ENCODE results near the gene ATP10B.

ATP10B gene

DNA sequence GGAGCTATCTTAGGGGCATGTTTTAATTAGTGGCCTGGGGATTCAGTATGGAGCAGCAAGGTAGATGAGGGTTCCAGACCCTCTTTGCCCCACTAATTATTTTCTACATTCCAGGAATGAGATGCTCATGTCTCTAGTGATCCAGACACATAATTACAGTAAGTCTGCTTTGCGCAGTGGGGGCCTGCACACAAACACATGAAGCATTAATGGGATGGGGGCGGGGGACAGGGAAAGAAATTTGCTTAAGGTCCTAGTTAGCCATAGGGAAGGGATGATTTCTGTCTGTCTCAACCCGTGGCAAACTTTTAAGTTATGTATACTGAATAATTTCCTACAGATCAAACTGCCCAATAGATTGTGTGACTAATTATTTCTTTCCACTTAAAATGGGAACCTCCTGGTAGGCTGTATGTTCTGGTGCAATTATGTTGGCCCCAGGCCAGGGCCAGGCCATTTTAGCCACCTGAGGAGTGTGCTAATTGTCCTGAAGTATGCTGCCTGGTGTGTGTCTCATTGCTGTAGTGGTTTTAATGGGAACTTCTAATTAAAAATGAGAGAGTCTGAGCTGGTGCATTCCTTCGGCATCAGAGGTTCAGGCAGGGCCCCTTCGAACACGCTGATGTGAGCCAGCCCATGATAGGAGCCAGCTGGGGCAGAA, 295.9 kb downstream of the ATP10B start:
- H3K27me3 ChIP-seq (ENCODE audit: insufficient read depth, low read length), result no peaks in the 10 kb centered on the region
- no peak overlapping the region for H2AFZ ChIP-seq (ENCODE audit: low read depth, low read length)
- H3K9me3 ChIP-seq (ENCODE audit: low read length), result no peaks in the 10 kb centered on the region
- no peaks in the 10 kb centered on the region for H3K36me3 ChIP-seq (ENCODE audit: insufficient read depth, low read length)
- no peak overlapping the region for H3K4me3 ChIP-seq (ENCODE audit: low read length)
- peaks cover 8% of the 10 kb centered on the region for H3K4me1 ChIP-seq (ENCODE audit: insufficient read depth, low read length)

DNA sequence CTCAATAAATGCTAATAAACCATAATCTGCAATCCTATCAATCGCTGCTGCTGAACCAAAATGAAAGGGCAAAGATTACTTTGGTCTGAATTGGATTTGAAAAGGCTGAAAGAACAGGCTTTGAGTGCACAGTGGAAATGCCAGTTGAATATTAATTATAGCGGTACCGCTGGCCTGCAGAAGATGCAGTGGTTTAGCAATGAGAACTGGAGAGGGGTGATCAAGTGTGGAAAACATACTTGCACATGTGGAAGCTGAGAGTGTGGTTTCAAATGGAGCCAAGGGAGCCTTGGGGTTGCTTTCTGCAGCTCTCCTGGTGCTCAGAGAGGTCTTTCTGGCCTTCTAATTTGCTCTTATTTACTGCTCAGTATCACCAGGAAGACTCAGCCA, 296.4 kb downstream of the ATP10B start:
- no peak overlapping the region for H3K4me3 ChIP-seq (ENCODE audit: low read length)
- peaks cover 8% of the 10 kb centered on the region for H3K4me1 ChIP-seq (ENCODE audit: insufficient read depth, low read length)
- no peaks in the 10 kb centered on the region for H3K36me3 ChIP-seq (ENCODE audit: insufficient read depth, low read length)
- no peaks in the 10 kb centered on the region for H3K9me3 ChIP-seq (ENCODE audit: low read length)
- no peaks in the 10 kb centered on the region for H3K27me3 ChIP-seq (ENCODE audit: insufficient read depth, low read length)
- no peak overlapping the region for H2AFZ ChIP-seq (ENCODE audit: low read depth, low read length)

DNA sequence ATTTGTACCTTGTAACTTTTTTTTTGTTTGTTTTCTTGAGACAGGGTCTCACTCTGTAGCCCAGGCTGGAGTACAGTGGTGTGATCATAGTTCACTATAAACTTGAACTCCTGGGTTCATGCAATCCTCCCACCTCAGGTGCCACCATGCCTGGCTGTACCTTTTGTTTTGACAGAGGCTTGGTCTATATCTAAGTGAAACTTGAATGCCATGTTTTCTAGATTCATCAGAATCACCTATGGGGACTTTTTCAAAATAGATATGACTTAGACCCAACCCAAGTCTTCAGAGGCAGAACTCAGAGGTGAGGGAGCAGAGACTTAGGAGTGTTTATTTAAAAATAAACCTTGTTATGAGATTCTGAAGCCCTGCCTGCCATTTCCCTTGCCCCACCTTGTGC, 301.9 kb downstream of the ATP10B start:
- H3K9me3 ChIP-seq (ENCODE audit: low read length), result no peaks in the 10 kb centered on the region
- no peaks in the 10 kb centered on the region for H3K36me3 ChIP-seq (ENCODE audit: insufficient read depth, low read length)
- no peak overlapping the region for H2AFZ ChIP-seq (ENCODE audit: low read depth, low read length)
- H3K27me3 ChIP-seq (ENCODE audit: insufficient read depth, low read length), result no peaks in the 10 kb centered on the region
- H3K4me1 ChIP-seq (ENCODE audit: insufficient read depth, low read length), result peaks cover under 1% of the 10 kb centered on the region
- H3K4me3 ChIP-seq (ENCODE audit: low read length), result no peak overlapping the region

DNA sequence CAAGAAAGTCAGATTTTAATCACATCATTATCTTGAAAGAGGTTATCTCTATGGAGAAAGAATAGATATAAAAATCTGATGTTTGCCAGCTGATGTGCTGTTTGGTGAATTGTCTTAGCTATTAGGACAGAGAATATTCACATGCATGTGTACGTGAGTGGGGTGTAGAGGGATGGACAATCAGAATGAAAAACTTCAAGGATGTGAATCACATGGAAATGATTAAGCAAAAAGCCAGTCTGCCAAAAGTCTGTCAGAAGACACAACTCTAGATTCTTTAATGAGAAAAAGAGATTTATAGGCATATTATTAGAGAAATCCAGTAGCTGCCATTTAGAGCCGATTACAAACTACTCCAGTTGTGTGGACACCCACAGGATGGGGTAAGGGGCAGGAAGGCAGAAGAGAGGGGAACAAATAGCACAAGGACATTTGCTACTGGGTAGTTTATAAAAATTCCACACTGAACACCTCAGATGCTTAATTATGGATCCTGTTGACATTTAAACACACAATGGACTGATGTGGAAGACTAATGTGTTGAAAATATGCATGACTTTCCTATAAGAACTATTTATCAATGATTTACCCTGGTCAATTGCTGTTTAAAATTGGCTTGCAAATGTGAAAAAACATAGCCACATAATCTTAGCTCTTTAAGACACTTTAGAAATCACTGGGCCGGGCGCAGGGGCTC, 302.9 kb downstream of the ATP10B start:
- no peak overlapping the region for H2AFZ ChIP-seq (ENCODE audit: low read depth, low read length)
- no peaks in the 10 kb centered on the region for H3K27me3 ChIP-seq (ENCODE audit: insufficient read depth, low read length)
- H3K4me1 ChIP-seq (ENCODE audit: insufficient read depth, low read length), result no peaks in the 10 kb centered on the region
- no peaks in the 10 kb centered on the region for H3K36me3 ChIP-seq (ENCODE audit: insufficient read depth, low read length)
- H3K4me3 ChIP-seq (ENCODE audit: low read length), result no peak overlapping the region
- H3K9me3 ChIP-seq (ENCODE audit: low read length), result no peaks in the 10 kb centered on the region

DNA sequence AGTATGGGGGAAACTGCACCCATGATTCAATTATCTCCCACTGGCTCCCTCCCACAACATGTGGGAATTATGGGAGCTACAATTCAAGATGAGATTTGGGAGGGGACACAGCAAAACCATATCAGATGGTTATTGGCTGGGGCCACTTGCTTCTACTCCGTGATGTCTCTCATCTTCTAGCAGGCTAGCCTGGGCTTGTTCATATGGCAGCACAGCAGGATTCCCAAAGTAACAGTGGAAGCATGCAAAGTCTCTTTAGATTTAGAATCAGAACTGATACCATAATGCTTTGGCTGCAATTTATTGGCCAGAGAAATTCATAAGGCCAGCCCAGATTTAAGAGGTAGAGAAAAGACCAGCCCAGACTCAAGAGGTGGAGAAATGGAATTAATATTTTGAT, 304.1 kb downstream of the ATP10B start:
- Histone ChIP-seq H3K4me1 (ENCODE audit: insufficient read depth, low read length) (no peaks in the 10 kb centered on the region), H3K27me3 (ENCODE audit: insufficient read depth, low read length) (no peaks in the 10 kb centered on the region), H3K9me3 (ENCODE audit: low read length) (no peaks in the 10 kb centered on the region), H3K4me3 (ENCODE audit: low read length) (no peak overlapping the region), H3K36me3 (ENCODE audit: insufficient read depth, low read length) (no peaks in the 10 kb centered on the region), H2AFZ (ENCODE audit: low read depth, low read length) (no peak overlapping the region)

DNA sequence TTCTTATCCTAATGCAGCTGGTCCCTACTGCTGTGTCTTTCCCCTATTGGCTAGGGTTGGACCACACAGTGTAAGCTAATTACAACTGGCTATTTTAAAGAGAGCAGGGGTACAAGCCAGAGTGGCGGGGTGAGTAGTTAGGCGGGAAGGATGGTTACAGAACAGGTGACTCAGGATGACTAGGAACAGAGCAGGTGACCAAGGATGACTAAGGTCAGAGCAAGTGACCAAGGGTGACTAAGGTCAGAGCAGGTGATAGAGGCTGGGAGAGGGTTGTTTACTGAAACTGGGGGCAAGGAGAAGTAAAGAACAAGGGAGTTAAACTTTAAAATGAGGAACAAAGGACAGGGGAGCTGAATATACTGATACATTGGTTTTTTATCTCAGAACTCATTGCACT, 304.9 kb downstream of the ATP10B start:
- H3K27me3 ChIP-seq (ENCODE audit: insufficient read depth, low read length), result no peaks in the 10 kb centered on the region
- H3K9me3 ChIP-seq (ENCODE audit: low read length), result no peaks in the 10 kb centered on the region
- no peaks in the 10 kb centered on the region for H3K4me1 ChIP-seq (ENCODE audit: insufficient read depth, low read length)
- no peak overlapping the region for H3K4me3 ChIP-seq (ENCODE audit: low read length)
- no peak overlapping the region for H2AFZ ChIP-seq (ENCODE audit: low read depth, low read length)
- H3K36me3 ChIP-seq (ENCODE audit: insufficient read depth, low read length), result no peaks in the 10 kb centered on the region

DNA sequence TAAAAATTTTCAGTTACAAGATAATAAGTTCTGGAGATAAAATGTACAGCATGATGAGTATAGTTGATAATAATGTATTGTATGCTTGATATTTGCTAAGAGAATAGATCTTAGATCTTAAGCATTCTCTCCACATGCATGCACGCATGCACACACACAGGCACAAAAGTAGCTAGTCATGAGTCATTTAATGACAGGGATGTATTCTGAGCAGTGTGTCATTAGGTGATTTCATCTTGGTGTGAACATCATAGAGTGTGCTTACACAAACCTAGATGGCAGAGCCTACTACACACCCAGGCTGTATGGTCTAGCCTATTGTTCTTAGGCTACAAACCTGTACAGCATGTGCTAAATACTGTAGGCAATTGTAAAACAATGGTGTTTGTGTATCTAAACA, 306.2 kb downstream of the ATP10B start:
- H3K9me3 ChIP-seq (ENCODE audit: low read length), result no peaks in the 10 kb centered on the region
- no peak overlapping the region for H3K4me3 ChIP-seq (ENCODE audit: low read length)
- no peak overlapping the region for H2AFZ ChIP-seq (ENCODE audit: low read depth, low read length)
- no peaks in the 10 kb centered on the region for H3K27me3 ChIP-seq (ENCODE audit: insufficient read depth, low read length)
- no peaks in the 10 kb centered on the region for H3K4me1 ChIP-seq (ENCODE audit: insufficient read depth, low read length)
- H3K36me3 ChIP-seq (ENCODE audit: insufficient read depth, low read length), result no peaks in the 10 kb centered on the region

DNA sequence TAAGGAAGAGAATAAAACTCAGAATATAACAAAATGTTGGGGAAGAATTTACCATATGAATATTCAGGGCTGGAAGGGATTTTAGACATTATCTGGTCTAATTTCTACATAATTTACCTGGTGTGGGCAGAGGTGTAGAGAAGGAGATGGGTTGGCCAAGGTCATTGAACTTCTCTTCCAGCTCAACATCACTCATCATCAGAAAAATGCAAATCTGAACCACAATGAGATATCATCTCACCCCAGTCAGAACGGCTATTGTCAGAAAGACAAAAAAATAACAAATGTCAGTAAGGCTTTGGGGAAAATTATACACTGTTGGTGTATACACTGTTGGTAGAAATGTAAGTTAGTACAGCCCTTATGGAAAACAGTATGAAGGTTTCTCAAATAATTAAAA, 308.6 kb downstream of the ATP10B start:
- Histone ChIP-seq H3K27me3 (ENCODE audit: insufficient read depth, low read length) (no peaks in the 10 kb centered on the region), H3K4me3 (ENCODE audit: low read length) (no peak overlapping the region), H3K36me3 (ENCODE audit: insufficient read depth, low read length) (no peaks in the 10 kb centered on the region), H3K9me3 (ENCODE audit: low read length) (no peaks in the 10 kb centered on the region), H2AFZ (ENCODE audit: low read depth, low read length) (no peak overlapping the region), H3K4me1 (ENCODE audit: insufficient read depth, low read length) (no peaks in the 10 kb centered on the region)

DNA sequence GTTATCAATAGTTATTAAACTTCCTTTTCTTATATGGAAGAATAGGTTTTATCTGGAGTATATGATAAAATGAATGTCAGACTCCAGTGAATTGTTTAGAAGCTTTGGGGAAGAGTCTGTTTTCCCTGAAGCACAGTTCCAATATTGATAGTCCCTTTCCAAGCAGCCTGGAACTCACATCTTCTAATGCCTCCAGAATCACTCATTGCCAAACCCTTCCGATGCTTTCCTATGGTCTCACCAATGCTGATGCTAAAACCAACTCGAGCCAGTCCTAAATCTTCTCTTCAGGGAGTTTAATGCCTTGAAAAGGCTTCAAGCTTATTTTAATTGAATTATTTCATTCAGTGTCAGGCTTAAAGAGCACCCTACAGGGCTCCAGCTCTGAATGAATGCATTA, 309.2 kb downstream of the ATP10B start:
- H2AFZ ChIP-seq (ENCODE audit: low read depth, low read length), result no peak overlapping the region
- no peaks in the 10 kb centered on the region for H3K4me1 ChIP-seq (ENCODE audit: insufficient read depth, low read length)
- no peaks in the 10 kb centered on the region for H3K9me3 ChIP-seq (ENCODE audit: low read length)
- no peak overlapping the region for H3K4me3 ChIP-seq (ENCODE audit: low read length)
- no peaks in the 10 kb centered on the region for H3K27me3 ChIP-seq (ENCODE audit: insufficient read depth, low read length)
- H3K36me3 ChIP-seq (ENCODE audit: insufficient read depth, low read length), result no peaks in the 10 kb centered on the region

DNA sequence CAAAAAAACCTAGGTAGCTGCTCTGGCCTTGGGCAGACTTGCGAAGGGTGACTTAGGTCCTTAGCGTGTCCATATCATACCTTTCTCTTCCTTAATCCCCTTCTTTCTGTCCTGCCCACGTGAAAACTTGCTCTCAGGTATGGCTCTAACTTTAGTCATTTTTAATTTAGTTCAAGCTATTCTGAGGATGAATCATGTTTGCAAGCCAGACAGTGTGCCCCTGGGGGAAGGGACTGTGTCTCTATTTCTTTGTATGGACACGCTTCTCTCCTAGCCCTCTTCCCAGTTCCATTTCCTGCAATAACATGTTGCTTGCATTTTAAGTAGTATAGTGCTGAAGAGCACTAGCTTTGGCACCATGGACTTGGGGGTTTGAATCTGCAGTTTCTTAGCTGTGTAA, 309.7 kb downstream of the ATP10B start:
- Histone ChIP-seq H3K4me3 (ENCODE audit: low read length) (no peak overlapping the region), H3K4me1 (ENCODE audit: insufficient read depth, low read length) (no peaks in the 10 kb centered on the region), H3K27me3 (ENCODE audit: insufficient read depth, low read length) (no peaks in the 10 kb centered on the region), H2AFZ (ENCODE audit: low read depth, low read length) (no peak overlapping the region), H3K36me3 (ENCODE audit: insufficient read depth, low read length) (no peaks in the 10 kb centered on the region), H3K9me3 (ENCODE audit: low read length) (no peaks in the 10 kb centered on the region)

DNA sequence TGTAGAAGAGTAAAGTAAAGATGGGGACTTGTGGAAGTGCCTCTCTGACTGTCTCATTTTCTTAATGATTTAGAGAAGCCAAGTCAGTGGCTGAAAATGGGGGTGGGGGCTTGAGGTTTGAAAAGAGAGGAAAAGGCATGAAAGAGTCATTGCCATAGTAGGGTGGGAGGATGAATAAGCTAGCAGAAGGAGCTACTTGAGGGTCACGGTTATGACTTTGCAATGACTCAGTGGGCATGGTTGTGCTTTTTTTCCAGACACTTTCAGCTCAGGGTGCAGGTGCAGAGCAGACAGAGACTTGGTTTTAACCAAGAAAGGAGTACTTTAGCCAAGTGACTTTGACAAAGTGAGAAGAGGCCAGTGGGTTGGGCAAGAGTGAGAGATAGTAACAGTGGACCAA, 312.6 kb downstream of the ATP10B start:
- no peaks in the 10 kb centered on the region for H3K27me3 ChIP-seq (ENCODE audit: insufficient read depth, low read length)
- H3K36me3 ChIP-seq (ENCODE audit: insufficient read depth, low read length), result no peaks in the 10 kb centered on the region
- H3K9me3 ChIP-seq (ENCODE audit: low read length), result no peaks in the 10 kb centered on the region
- no peak overlapping the region for H2AFZ ChIP-seq (ENCODE audit: low read depth, low read length)
- H3K4me3 ChIP-seq (ENCODE audit: low read length), result no peak overlapping the region
- no peaks in the 10 kb centered on the region for H3K4me1 ChIP-seq (ENCODE audit: insufficient read depth, low read length)

DNA sequence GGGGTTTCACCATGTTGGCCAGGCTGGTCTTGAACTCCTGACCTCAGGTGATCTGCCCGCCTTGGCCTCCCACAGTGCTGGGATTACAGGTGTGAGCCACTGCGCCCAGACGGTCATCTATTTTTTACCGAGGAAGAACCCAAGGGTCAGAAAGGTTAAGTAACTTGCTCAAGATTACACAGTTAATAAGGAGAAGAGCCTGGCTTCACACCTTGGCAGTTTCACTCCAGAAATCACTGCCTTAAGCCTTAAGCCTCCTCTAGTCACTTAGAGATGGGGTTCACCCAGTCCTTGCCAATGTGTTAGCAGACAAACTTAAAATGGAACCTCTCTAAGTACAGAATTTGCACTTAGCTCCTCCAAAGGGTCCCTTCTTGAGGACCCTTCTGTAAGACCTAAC, 314.1 kb downstream of the ATP10B start:
- H2AFZ ChIP-seq (ENCODE audit: low read depth, low read length), result no peak overlapping the region
- H3K36me3 ChIP-seq (ENCODE audit: insufficient read depth, low read length), result no peaks in the 10 kb centered on the region

DNA sequence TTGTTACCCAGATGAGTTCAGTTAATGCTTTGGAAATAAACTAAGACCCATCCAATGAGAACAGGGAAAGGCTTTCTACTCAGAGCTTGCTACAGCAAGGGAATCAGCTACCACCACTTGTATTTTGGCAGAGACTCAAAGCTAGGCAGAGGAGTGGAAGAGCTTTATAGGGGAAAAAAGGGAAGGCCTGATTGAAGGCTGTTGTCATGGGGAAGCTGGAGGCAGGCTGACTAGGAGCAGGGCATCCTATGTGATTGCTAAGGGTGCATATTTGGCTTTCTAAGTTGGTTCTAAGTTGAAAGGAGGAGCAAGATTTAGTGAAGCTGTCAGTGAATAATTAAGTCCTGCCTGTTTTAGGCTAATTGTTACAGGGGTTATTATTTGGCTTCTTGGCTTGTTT, 314.9 kb downstream of the ATP10B start:
- H3K36me3 ChIP-seq (ENCODE audit: insufficient read depth, low read length), result no peaks in the 10 kb centered on the region
- H3K27me3 ChIP-seq (ENCODE audit: insufficient read depth, low read length), result no peaks in the 10 kb centered on the region
- H3K4me3 ChIP-seq (ENCODE audit: low read length), result no peak overlapping the region
- no peaks in the 10 kb centered on the region for H3K9me3 ChIP-seq (ENCODE audit: low read length)
- H3K4me1 ChIP-seq (ENCODE audit: insufficient read depth, low read length), result no peaks in the 10 kb centered on the region
- no peak overlapping the region for H2AFZ ChIP-seq (ENCODE audit: low read depth, low read length)

More for the DNA sequence above, 314.1 kb downstream of the ATP10B start:
- H3K27me3 ChIP-seq (ENCODE audit: insufficient read depth, low read length), result no peaks in the 10 kb centered on the region
- H3K9me3 ChIP-seq (ENCODE audit: low read length), result no peaks in the 10 kb centered on the region
- no peaks in the 10 kb centered on the region for H3K4me1 ChIP-seq (ENCODE audit: insufficient read depth, low read length)
- H3K4me3 ChIP-seq (ENCODE audit: low read length), result no peak overlapping the region

DNA sequence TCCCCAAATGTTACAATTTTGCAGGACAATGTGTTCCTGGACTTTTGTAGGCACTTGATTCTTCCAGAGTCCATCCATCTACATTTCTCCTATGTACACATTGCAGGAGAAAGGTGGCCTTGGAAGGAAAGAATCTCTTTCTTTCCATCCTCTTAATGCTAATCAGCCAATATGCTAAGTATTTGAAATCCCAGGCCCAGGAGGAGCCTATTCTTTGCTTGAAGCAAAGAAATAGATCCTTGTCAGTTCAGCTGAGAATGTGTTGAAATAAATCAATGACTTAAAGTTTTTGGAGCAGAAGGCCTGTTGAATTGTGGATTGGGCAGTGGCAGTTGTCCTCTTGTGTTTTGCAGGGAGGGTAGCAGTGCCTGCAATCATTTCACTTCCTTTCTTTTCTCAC, 317.1 kb downstream of the ATP10B start:
- H3K27me3 ChIP-seq (ENCODE audit: insufficient read depth, low read length), result no peaks in the 10 kb centered on the region
- H3K36me3 ChIP-seq (ENCODE audit: insufficient read depth, low read length), result no peaks in the 10 kb centered on the region
- no peak overlapping the region for H2AFZ ChIP-seq (ENCODE audit: low read depth, low read length)
- H3K4me3 ChIP-seq (ENCODE audit: low read length), result no peak overlapping the region
- H3K4me1 ChIP-seq (ENCODE audit: insufficient read depth, low read length), result no peaks in the 10 kb centered on the region
- H3K9me3 ChIP-seq (ENCODE audit: low read length), result no peaks in the 10 kb centered on the region

Data from neuron (in vitro differentiated cells).